Fibroblast of villous mesenchyme (primary cell): Measurements from ENCODE around the gene NAPSA. TPM values are rescaled to one million over a fixed set of nuclear protein-coding genes. Genes with fewer than 3 reads are reported as not detected.
"Not testable (repeated sequence)": the region's sequence is repeated elsewhere in the genome, so short reads cannot be mapped to it uniquely, and the experiment has no call there.

Source experiments
- DNase-seq: peaks from one replicate; pipeline ENCODE4 v3.0.0-alpha.2; 2010; ENCODE audit warnings: low read depth
- H3K4me3 ChIP-seq: 2 replicates; pipeline ENCODE4 v1.5.1; 2011; ENCODE audit warnings: low read depth, mild to moderate bottlenecking, low read length
- CTCF ChIP-seq: IDR thresholded peaks from 2 replicates; pipeline ENCODE4 v1.5.1; 2012; ENCODE audit warnings: low read depth, mild to moderate bottlenecking, low read length; ENCODE audit not compliant: insufficient read depth
- total RNA-seq: library from RNA; depleted of rRNA; stranded (reverse); fragments of >200 nt; gene quantifications from 2 replicates; pipeline ENCODE4 v1.2.3, GENCODE V29; 2012

NAPSA gene
- total RNA-seq, 1 donor: under 0.01 TPM

GRCh38 chr19:50359328-50359818 is 6.1 kb downstream of the NAPSA start:
- no peak for TF ChIP-seq CTCF
- DNase-seq: no peak
- no peak overlapping the region for H3K4me3 ChIP-seq

- no peak for TF ChIP-seq CTCF
Measured at GRCh38 chr19:50358483-50359327, 6.7 kb downstream of the NAPSA start.

GRCh38 chr19:50357178-50358100 is 8.0 kb downstream of the NAPSA start:
- peak overlapping the region; percentile 58 for H3K4me3 ChIP-seq
- peak; percentile 89 for TF ChIP-seq CTCF
- peak; percentile 60 for DNase-seq

More at GRCh38 chr19:50358483-50359327, 6.7 kb downstream of the NAPSA start:
- peak; percentile 53 for DNase-seq
- H3K4me3 ChIP-seq: peak overlapping the region; percentile 59

GRCh38 chr19:50356691-50357177 is 8.7 kb downstream of the NAPSA start:
- DNase-seq: no peak
- H3K4me3 ChIP-seq: no peak overlapping the region
- no peak for TF ChIP-seq CTCF

GRCh38 chr19:50353487-50353880 is 12.0 kb downstream of the NAPSA start:
- H3K4me3 ChIP-seq, DNase-seq: not testable (repeated sequence)

- H3K4me3 ChIP-seq: no peak overlapping the region
- TF ChIP-seq CTCF: no peak
- no peak for DNase-seq
Measured at GRCh38 chr19:50352242-50352641, 13.2 kb downstream of the NAPSA start.
